Astrocyte (in vitro differentiated cells and primary cell): ENCODE results near the gene ST13. TPM values are rescaled to one million over a fixed set of nuclear protein-coding genes. Genes with fewer than 3 reads are reported as not detected.

Source experiments
- DNase-seq: peaks from one replicate; pipeline ENCODE4 v3.0.0-alpha.2; 2010; ENCODE audit warnings: low read depth
- FAIRE-seq: peaks from 2 replicates; lab custom pipeline; 2011; peaks lifted over from hg19 to GRCh38; lab: Jason Lieb, UNC
- H2AFZ ChIP-seq: 2 replicates; pipeline ENCODE4 v1.6.0; 2012; ENCODE audit warnings: low read depth, low read length, inconsistent platforms
- H3K27ac ChIP-seq: 2 replicates; pipeline ENCODE4 v1.5.1; 2011; ENCODE audit warnings: low read depth, low read length, inconsistent platforms
- H3K27me3 ChIP-seq: 2 replicates; pipeline ENCODE4 v1.6.0; 2011; ENCODE audit warnings: low read length, inconsistent platforms; ENCODE audit not compliant: insufficient read depth
- H3K36me3 ChIP-seq: 2 replicates; pipeline ENCODE4 v1.5.1; 2011; ENCODE audit warnings: low read length, inconsistent platforms; ENCODE audit not compliant: insufficient read depth
- H3K4me1 ChIP-seq: 2 replicates; pipeline ENCODE4 v1.5.1; 2011; ENCODE audit warnings: low read length, inconsistent platforms; ENCODE audit not compliant: insufficient read depth
- H3K4me2 ChIP-seq: 2 replicates; pipeline ENCODE4 v1.6.0; 2012; ENCODE audit warnings: low read length, inconsistent platforms
- H3K4me3 ChIP-seq: 2 replicates; pipeline ENCODE4 v1.5.1; 2011; ENCODE audit warnings: low read depth, mild to moderate bottlenecking, low read length, inconsistent platforms; ENCODE audit not compliant: insufficient read depth
- H3K79me2 ChIP-seq: 2 replicates; pipeline ENCODE4 v1.6.0; 2012; ENCODE audit warnings: mild to moderate bottlenecking, low read length, inconsistent platforms; ENCODE audit not compliant: insufficient read depth
- H3K9ac ChIP-seq: 2 replicates; pipeline ENCODE4 v1.6.0; 2012; ENCODE audit warnings: mild to moderate bottlenecking, low read length, inconsistent platforms
- H3K9me3 ChIP-seq: 2 replicates; pipeline ENCODE4 v1.5.1; 2012; ENCODE audit warnings: low read depth, mild to moderate bottlenecking, low read length, inconsistent platforms; ENCODE audit not compliant: insufficient read depth
- H4K20me1 ChIP-seq: 2 replicates; pipeline ENCODE4 v1.6.0; 2012; ENCODE audit warnings: low read length, inconsistent platforms; ENCODE audit not compliant: insufficient read depth
- H3K27ac Mint-ChIP-seq: one replicate; pipeline ENCODE4 v1.8.0; 2021; ENCODE audit warnings: mild to moderate bottlenecking, mixed read lengths; ENCODE audit not compliant: unreplicated experiment
- H3K27me3 Mint-ChIP-seq: one replicate; pipeline ENCODE4 v1.8.0; 2021; ENCODE audit warnings: low read depth, mixed read lengths; ENCODE audit not compliant: unreplicated experiment
- H3K36me3 Mint-ChIP-seq: one replicate; pipeline ENCODE4 v1.8.0; 2021; ENCODE audit warnings: low read depth, mixed read lengths; ENCODE audit not compliant: unreplicated experiment
- H3K4me1 Mint-ChIP-seq: one replicate; pipeline ENCODE4 v1.8.0; 2021; ENCODE audit warnings: low read depth, mixed read lengths; ENCODE audit not compliant: unreplicated experiment
- H3K4me3 Mint-ChIP-seq: one replicate; pipeline ENCODE4 v1.8.0; 2021; ENCODE audit warnings: mild to moderate bottlenecking, moderate library complexity, mixed read lengths; ENCODE audit not compliant: unreplicated experiment
- H3K9me3 Mint-ChIP-seq: one replicate; pipeline ENCODE4 v1.8.0; 2021; ENCODE audit warnings: mild to moderate bottlenecking, mixed read lengths; ENCODE audit not compliant: unreplicated experiment
- CTCF ChIP-seq: IDR thresholded peaks from 2 replicates; pipeline ENCODE4 v1.5.1; 2011; ENCODE audit warnings: low read depth, mild to moderate bottlenecking, inconsistent platforms, low read length, moderate library complexity; ENCODE audit not compliant: insufficient read depth
- EZH2 ChIP-seq: IDR thresholded peaks from 2 replicates; pipeline ENCODE4 v1.6.1; 2012; ENCODE audit warnings: mild to moderate bottlenecking, low read length, inconsistent platforms; ENCODE audit not compliant: insufficient read depth
- total RNA-seq: library from RNA; stranded (reverse); gene quantifications from 2 replicates; pipeline ENCODE4 v1.2.1, GENCODE V29; 2021

ST13 gene
- total RNA-seq, 1 donor from 2014 or later = 248 TPM

GRCh38 chr22:40889116-40889515 lies 32.7 kb upstream of the ST13 start:
- no peaks in the 10 kb centered on the region for H3K9me3 Mint-ChIP-seq
- H3K27ac Mint-ChIP-seq = no peak overlapping the region
- TF ChIP-seq EZH2 (no peak), CTCF (no peak)

GRCh38 chr22:40878922-40879321 lies 22.5 kb upstream of the ST13 start:
- Histone ChIP-seq H3K79me2 (no peaks in the 10 kb centered on the region), H3K9me3 (no peaks in the 10 kb centered on the region), H2AFZ (no peak overlapping the region), H3K27me3 (no peaks in the 10 kb centered on the region), H3K4me2 (no peak overlapping the region), H3K36me3 (peaks cover 12% of the 10 kb centered on the region), H3K4me3 (no peak overlapping the region), H4K20me1 (no peaks in the 10 kb centered on the region), H3K4me1 (no peaks in the 10 kb centered on the region), H3K27ac (no peak overlapping the region), H3K9ac (no peak overlapping the region)
- H3K9me3 Mint-ChIP-seq = no peaks in the 10 kb centered on the region
- DNase-seq = no peak
- no peak for FAIRE-seq
- H3K4me1 Mint-ChIP-seq = no peaks in the 10 kb centered on the region
- H3K36me3 Mint-ChIP-seq = peaks cover 6% of the 10 kb centered on the region
- no peaks in the 10 kb centered on the region for H3K27me3 Mint-ChIP-seq
- no peak overlapping the region for H3K4me3 Mint-ChIP-seq
- TF ChIP-seq CTCF = no peak
- no peak for TF ChIP-seq EZH2
- no peak overlapping the region for H3K27ac Mint-ChIP-seq

More at GRCh38 chr22:40889116-40889515, 32.7 kb upstream of the ST13 start:
- FAIRE-seq = no peak
- Histone ChIP-seq H3K79me2 (no peaks in the 10 kb centered on the region), H3K27ac (no peak overlapping the region), H3K4me3 (no peak overlapping the region), H3K9me3 (no peaks in the 10 kb centered on the region), H2AFZ (no peak overlapping the region), H3K4me2 (no peak overlapping the region), H3K9ac (no peak overlapping the region), H3K36me3 (peaks cover 17% of the 10 kb centered on the region), H3K27me3 (no peaks in the 10 kb centered on the region), H4K20me1 (no peaks in the 10 kb centered on the region), H3K4me1 (no peaks in the 10 kb centered on the region)
- H3K4me1 Mint-ChIP-seq = no peaks in the 10 kb centered on the region
- peaks cover 14% of the 10 kb centered on the region for H3K36me3 Mint-ChIP-seq
- H3K27me3 Mint-ChIP-seq = no peaks in the 10 kb centered on the region
- DNase-seq = no peak
- no peak overlapping the region for H3K4me3 Mint-ChIP-seq

- no peaks in the 10 kb centered on the region for H3K27me3 ChIP-seq
- H3K36me3 ChIP-seq = peaks cover 8% of the 10 kb centered on the region
- H3K4me2 ChIP-seq = no peak overlapping the region
- H3K9me3 ChIP-seq = no peaks in the 10 kb centered on the region
- H3K4me1 Mint-ChIP-seq = no peaks in the 10 kb centered on the region
- H3K27me3 Mint-ChIP-seq = no peaks in the 10 kb centered on the region
- no peak overlapping the region for H3K27ac ChIP-seq
- H3K9me3 Mint-ChIP-seq = no peaks in the 10 kb centered on the region
- H3K36me3 Mint-ChIP-seq = peaks cover 6% of the 10 kb centered on the region
- H3K79me2 ChIP-seq = no peaks in the 10 kb centered on the region
- H3K4me1 ChIP-seq = no peaks in the 10 kb centered on the region
- no peak overlapping the region for H3K4me3 ChIP-seq
- FAIRE-seq (no peak), DNase-seq (no peak)
- H2AFZ ChIP-seq = no peak overlapping the region
- H3K27ac Mint-ChIP-seq = no peak overlapping the region
- H3K4me3 Mint-ChIP-seq = no peak overlapping the region
- no peak for TF ChIP-seq EZH2
- no peak for TF ChIP-seq CTCF
- no peak overlapping the region for H3K9ac ChIP-seq
- H4K20me1 ChIP-seq = no peaks in the 10 kb centered on the region
These were observed 21.0 kb upstream of the ST13 start for GRCh38 chr22:40877488-40877887.
